ENCODE measurements around the gene DUS3L.

DUS3L gene

DNA sequence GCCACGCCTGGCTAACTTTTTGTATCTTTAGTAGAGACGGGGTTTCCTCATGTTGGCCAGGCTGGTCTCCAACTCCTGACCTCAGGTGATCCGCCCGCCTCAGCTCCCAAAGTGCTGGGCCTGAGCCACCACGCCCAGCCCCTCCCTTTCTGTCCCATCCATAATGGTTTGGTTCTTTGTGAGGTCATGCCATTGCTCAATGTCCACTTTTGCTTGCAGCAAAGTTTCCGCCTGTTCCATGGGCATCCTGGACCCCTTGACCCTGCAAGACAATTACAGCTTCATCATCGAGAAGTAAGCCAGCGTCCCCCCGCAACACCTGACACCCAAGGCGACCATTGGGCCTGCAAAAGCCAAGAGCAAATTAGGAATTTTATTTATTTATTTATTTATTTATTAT is 23.0 kb downstream of the DUS3L start:
- TF ChIP-seq SPI1 (IDR thresholded peaks at IDR 0.05; ENCODE audit: borderline replicate concordance, low read depth): no peak
- TF ChIP-seq GABPA (IDR thresholded peaks at IDR 0.05; ENCODE audit: low read depth): no peak
- TF ChIP-seq POLR2AphosphoS5 (IDR thresholded peaks at IDR 0.05; ENCODE audit: low read depth): no peak
- TF ChIP-seq, protein P1, sequence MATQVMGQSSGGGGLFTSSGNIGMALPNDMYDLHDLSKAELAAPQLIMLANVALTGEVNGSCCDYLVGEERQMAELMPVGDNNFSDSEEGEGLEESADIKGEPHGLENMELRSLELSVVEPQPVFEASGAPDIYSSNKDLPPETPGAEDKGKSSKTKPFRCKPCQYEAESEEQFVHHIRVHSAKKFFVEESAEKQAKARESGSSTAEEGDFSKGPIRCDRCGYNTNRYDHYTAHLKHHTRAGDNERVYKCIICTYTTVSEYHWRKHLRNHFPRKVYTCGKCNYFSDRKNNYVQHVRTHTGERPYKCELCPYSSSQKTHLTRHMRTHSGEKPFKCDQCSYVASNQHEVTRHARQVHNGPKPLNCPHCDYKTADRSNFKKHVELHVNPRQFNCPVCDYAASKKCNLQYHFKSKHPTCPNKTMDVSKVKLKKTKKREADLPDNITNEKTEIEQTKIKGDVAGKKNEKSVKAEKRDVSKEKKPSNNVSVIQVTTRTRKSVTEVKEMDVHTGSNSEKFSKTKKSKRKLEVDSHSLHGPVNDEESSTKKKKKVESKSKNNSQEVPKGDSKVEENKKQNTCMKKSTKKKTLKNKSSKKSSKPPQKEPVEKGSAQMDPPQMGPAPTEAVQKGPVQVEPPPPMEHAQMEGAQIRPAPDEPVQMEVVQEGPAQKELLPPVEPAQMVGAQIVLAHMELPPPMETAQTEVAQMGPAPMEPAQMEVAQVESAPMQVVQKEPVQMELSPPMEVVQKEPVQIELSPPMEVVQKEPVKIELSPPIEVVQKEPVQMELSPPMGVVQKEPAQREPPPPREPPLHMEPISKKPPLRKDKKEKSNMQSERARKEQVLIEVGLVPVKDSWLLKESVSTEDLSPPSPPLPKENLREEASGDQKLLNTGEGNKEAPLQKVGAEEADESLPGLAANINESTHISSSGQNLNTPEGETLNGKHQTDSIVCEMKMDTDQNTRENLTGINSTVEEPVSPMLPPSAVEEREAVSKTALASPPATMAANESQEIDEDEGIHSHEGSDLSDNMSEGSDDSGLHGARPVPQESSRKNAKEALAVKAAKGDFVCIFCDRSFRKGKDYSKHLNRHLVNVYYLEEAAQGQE (IDR thresholded peaks at IDR 0.05; ENCODE audit: insufficient replicate concordance, low read depth): no peak
- TF ChIP-seq, protein P2, sequence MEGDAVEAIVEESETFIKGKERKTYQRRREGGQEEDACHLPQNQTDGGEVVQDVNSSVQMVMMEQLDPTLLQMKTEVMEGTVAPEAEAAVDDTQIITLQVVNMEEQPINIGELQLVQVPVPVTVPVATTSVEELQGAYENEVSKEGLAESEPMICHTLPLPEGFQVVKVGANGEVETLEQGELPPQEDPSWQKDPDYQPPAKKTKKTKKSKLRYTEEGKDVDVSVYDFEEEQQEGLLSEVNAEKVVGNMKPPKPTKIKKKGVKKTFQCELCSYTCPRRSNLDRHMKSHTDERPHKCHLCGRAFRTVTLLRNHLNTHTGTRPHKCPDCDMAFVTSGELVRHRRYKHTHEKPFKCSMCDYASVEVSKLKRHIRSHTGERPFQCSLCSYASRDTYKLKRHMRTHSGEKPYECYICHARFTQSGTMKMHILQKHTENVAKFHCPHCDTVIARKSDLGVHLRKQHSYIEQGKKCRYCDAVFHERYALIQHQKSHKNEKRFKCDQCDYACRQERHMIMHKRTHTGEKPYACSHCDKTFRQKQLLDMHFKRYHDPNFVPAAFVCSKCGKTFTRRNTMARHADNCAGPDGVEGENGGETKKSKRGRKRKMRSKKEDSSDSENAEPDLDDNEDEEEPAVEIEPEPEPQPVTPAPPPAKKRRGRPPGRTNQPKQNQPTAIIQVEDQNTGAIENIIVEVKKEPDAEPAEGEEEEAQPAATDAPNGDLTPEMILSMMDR (IDR thresholded peaks at IDR 0.05; ENCODE audit: insufficient read depth, low read length): no peak
- no peak overlapping the region for H3K27ac ChIP-seq (replicated peaks)

DNA sequence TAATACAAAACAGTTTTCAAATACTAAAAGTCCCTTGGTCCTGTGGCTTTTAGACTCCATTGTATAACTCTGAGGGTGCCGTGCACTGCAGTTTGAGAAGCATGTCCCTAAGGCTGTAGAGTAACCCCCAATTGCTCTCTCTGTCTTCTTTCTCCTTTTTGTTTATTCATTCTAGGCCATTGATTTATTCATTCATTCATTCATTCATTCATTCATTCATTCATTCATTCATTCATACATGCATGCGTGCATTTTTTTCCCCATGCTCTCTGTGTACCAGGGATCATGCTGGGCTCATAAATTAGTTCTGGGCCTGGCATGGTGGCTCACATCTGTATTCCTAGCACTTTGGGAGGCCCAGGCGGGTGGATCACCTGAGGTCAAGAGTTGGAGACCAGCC is 25.7 kb downstream of the DUS3L start:
- no peak overlapping the region for H3K4me3 ChIP-seq (replicated peaks; ENCODE audit: insufficient read depth, low read length)
- TF ChIP-seq GABPA (IDR thresholded peaks at IDR 0.05; ENCODE audit: low read depth) (no peak), SPI1 (IDR thresholded peaks at IDR 0.05; ENCODE audit: borderline replicate concordance, low read depth) (no peak), POLR2AphosphoS5 (IDR thresholded peaks at IDR 0.05; ENCODE audit: low read depth) (no peak)
- TF ChIP-seq, protein P2 (IDR thresholded peaks at IDR 0.05; ENCODE audit: insufficient read depth, low read length): no peak
- TF ChIP-seq, protein P1 (IDR thresholded peaks at IDR 0.05; ENCODE audit: insufficient replicate concordance, low read depth): no peak
- H3K27me3 ChIP-seq (ENCODE audit: insufficient read depth, poor library complexity, severe bottlenecking): no peaks in the 10 kb centered on the region
- no peak for DNase-seq (ENCODE audit: low read depth in 1 of 2, low spot score in 1 of 2)
- no peak overlapping the region for H3K27ac ChIP-seq (replicated peaks)

More for the DNA sequence above, 23.0 kb downstream of the DUS3L start:
- H3K4me3 ChIP-seq (replicated peaks; ENCODE audit: insufficient read depth, low read length): no peak overlapping the region
- DNase-seq (ENCODE audit: low read depth in 1 of 2, low spot score in 1 of 2): no peak
- no peaks in the 10 kb centered on the region for H3K27me3 ChIP-seq (ENCODE audit: insufficient read depth, poor library complexity, severe bottlenecking)

DNA sequence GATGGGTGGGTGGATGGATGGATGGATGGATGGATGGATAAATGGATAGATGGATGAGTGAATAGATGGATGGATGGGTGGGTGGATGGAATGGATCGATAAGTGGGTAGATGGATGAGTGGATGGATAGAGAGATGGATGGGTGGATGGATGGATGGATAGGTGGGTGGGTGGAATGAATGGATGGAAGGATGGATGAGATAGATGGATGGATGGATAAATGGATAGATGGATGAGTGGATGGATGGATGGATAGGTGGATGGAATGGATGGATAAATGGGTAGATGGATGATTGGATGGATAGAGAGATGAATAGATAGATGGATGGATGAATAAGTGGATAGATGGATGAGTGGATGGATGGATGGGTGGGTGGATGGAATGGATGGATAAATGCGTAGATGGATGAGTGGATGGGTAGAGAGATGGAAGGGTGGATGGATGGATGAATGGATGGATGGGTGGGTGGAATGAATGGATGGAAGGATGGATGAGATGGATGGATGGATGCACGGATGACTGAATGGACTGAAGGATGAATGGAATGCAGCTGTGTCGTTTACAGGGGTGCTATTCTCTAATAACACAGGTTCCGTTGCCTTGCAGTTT is 28.2 kb downstream of the DUS3L start:
- Histone ChIP-seq H3K27ac (replicated peaks) (no peak overlapping the region), H3K4me3 (replicated peaks; ENCODE audit: insufficient read depth, low read length) (no peak overlapping the region), H3K27me3 (ENCODE audit: insufficient read depth, poor library complexity, severe bottlenecking) (no peaks in the 10 kb centered on the region)
- no peak for DNase-seq (ENCODE audit: low read depth in 1 of 2, low spot score in 1 of 2)
- TF ChIP-seq, protein P1 (IDR thresholded peaks at IDR 0.05; ENCODE audit: insufficient replicate concordance, low read depth): no peak
- TF ChIP-seq GABPA (IDR thresholded peaks at IDR 0.05; ENCODE audit: low read depth) (no peak), SPI1 (IDR thresholded peaks at IDR 0.05; ENCODE audit: borderline replicate concordance, low read depth) (no peak), POLR2AphosphoS5 (IDR thresholded peaks at IDR 0.05; ENCODE audit: low read depth) (no peak)
- TF ChIP-seq, protein P2 (IDR thresholded peaks at IDR 0.05; ENCODE audit: insufficient read depth, low read length): no peak

All from HL-60 (cell line).